Common myeloid progenitor, CD34-positive (primary cell): ENCODE data around the gene HGF.

Experiments used
- CTCF ChIA-PET: fragments of 350-600 bp; sonication (Branson Sonifier 250); formaldehyde crosslinking; loops from one replicate; lab custom pipeline; 2021; ENCODE audit warnings: antibody characterized with exemption; lab: Charles Lee
- POLR2A ChIA-PET: fragments of 350-600 bp; sonication (Branson Sonifier 250); formaldehyde crosslinking; loops from one replicate; lab custom pipeline; 2021; ENCODE audit warnings: antibody characterized with exemption; lab: Charles Lee
- DNase-seq, 3 donors: peaks; one replicate each; pipeline versions ENCODE4 v3.0.0 to v3.0.0-alpha.2; 2013
- H3K27ac ChIP-seq, 2 experiments: 1 replicate in 1 of 2; 2 replicates in 1 of 2; pipeline ENCODE4 v1.7.0; 2013; ENCODE audit warnings: inconsistent platforms in 2 of 2, low read length in 2 of 2, mild to moderate bottlenecking in 2 of 2, low read depth in 1 of 2, moderate library complexity in 1 of 2; ENCODE audit not compliant: severe bottlenecking in 2 of 2, insufficient read depth in 1 of 2, poor library complexity in 1 of 2
- H3K27me3 ChIP-seq, 5 experiments: replicated peaks in 2 of 5; 1 replicate in 3 of 5; 2 replicates in 2 of 5; pipeline versions ENCODE4 v1.6.1 to v1.7.0; 2013; ENCODE audit warnings: low read length in 4 of 5, mild to moderate bottlenecking in 2 of 5, moderate library complexity in 2 of 5, inconsistent platforms in 1 of 5; ENCODE audit not compliant: insufficient read depth in 5 of 5, control insufficient read depth in 4 of 5
- H3K36me3 ChIP-seq, 4 experiments: 1 replicate in 2 of 4; 2 replicates in 2 of 4; pipeline versions ENCODE4 v1.6.1 to v1.7.0; 2013; ENCODE audit warnings: low read length in 3 of 4, control low read depth in 1 of 4, mild to moderate bottlenecking in 1 of 4; ENCODE audit not compliant: control insufficient read depth in 4 of 4, insufficient read depth in 4 of 4
- H3K4me1 ChIP-seq, 4 experiments: 1 replicate in 3 of 4; 2 replicates in 1 of 4; pipeline versions ENCODE4 v1.6.1 to v1.7.1; 2013; ENCODE audit warnings: low read length in 3 of 4, mild to moderate bottlenecking in 3 of 4, control low read depth in 1 of 4, inconsistent platforms in 1 of 4, moderate library complexity in 1 of 4; ENCODE audit not compliant: control insufficient read depth in 4 of 4, insufficient read depth in 4 of 4; ENCODE audit errors: control extremely low read depth in 1 of 4
- H3K4me3 ChIP-seq, 7 experiments: 1 replicate in 4 of 7; 2 replicates in 3 of 7; pipeline versions ENCODE4 v1.5.1 to v1.7.0; 2013; ENCODE audit warnings: mild to moderate bottlenecking in 7 of 7, low read length in 6 of 7, moderate library complexity in 6 of 7, inconsistent platforms in 2 of 7, low read depth in 2 of 7, control low read depth in 1 of 7; ENCODE audit not compliant: insufficient read depth in 4 of 7, control insufficient read depth in 1 of 7; ENCODE audit errors: extremely low read depth in 1 of 7
- H3K9me3 ChIP-seq, 5 experiments: 1 replicate in 4 of 5; 2 replicates in 1 of 5; pipeline versions ENCODE4 v1.6.1 to v1.7.1; 2013; ENCODE audit warnings: low read length in 4 of 5, mild to moderate bottlenecking in 2 of 5, inconsistent platforms in 1 of 5, low read depth in 1 of 5, moderate library complexity in 1 of 5; ENCODE audit not compliant: control insufficient read depth in 4 of 5, insufficient read depth in 2 of 5; ENCODE audit errors: control extremely low read depth in 1 of 5
- WGBS: methylation state at CpG from one replicate; pipeline ENCODE4 v1.1.5; 2013; ENCODE audit not compliant: insufficient coverage; 5-methylcytosine and 5-hydroxymethylcytosine counted together

HGF gene

GRCh38 chr7:81662531-81662930, 107.3 kb downstream of the HGF start:
- DNase-seq = no peak
- WGBS = 83% methylated on average over 1 of the region's 1 CpG
- CTCF ChIA-PET = no interaction called here

GRCh38 chr7:81659697-81660395, 110.0 kb downstream of the HGF start:
- Histone ChIP-seq H3K27me3 (no peaks in the 10 kb centered on the region), H3K36me3 (no peaks in the 10 kb centered on the region), H3K4me1 (no peaks in the 10 kb centered on the region), H3K4me3 (no peak overlapping the region), H3K27ac (no peak overlapping the region), H3K9me3 (peaks cover 0 to 2% (median 0%) of the 10 kb centered on the region in 5 experiments)
- CTCF ChIA-PET = no interaction called here
- WGBS = 100% methylated on average over 1 of the region's 3 CpGs
- POLR2A ChIA-PET = no interaction called here
- no peak for DNase-seq

More at GRCh38 chr7:81662531-81662930, 107.3 kb downstream of the HGF start:
- peaks cover 0 to 2% (median 0%) of the 10 kb centered on the region in 5 experiments for H3K9me3 ChIP-seq
- no peak overlapping the region for H3K27ac ChIP-seq
- H3K4me1 ChIP-seq = no peaks in the 10 kb centered on the region
- H3K36me3 ChIP-seq = no peaks in the 10 kb centered on the region
- no peaks in the 10 kb centered on the region for H3K27me3 ChIP-seq
- H3K4me3 ChIP-seq = no peak overlapping the region
- POLR2A ChIA-PET = no interaction called here

- POLR2A ChIA-PET = no interaction called here
- DNase-seq = no peak
- Histone ChIP-seq H3K27me3 (no peaks in the 10 kb centered on the region), H3K4me1 (no peaks in the 10 kb centered on the region), H3K36me3 (no peaks in the 10 kb centered on the region), H3K9me3 (peaks cover 0 to 8% (median 2%) of the 10 kb centered on the region in 5 experiments), H3K4me3 (no peak overlapping the region), H3K27ac (no peak overlapping the region)
- CTCF ChIA-PET = interaction anchor here (1.5 kb wide), 1 partner anchor 157 kb away, joined by 3 read pairs; no protein-coding TSS in a partner anchor
Observed at GRCh38 chr7:81657551-81657950, 112.3 kb downstream of the HGF start.

- ChIA-PET POLR2A (no interaction called here), CTCF (no interaction called here)
- DNase-seq = no peak
- no CpG with 5 or more reads among the region's 1 CpG for WGBS
- H3K27me3 ChIP-seq = no peaks in the 10 kb centered on the region
- H3K36me3 ChIP-seq = no peaks in the 10 kb centered on the region
- H3K27ac ChIP-seq = no peak overlapping the region
- no peaks in the 10 kb centered on the region for H3K4me1 ChIP-seq
- peaks cover 0 to 16% (median 5%) of the 10 kb centered on the region in 5 experiments for H3K9me3 ChIP-seq
- H3K4me3 ChIP-seq = no peak overlapping the region
Observed at GRCh38 chr7:81655271-81655670, 114.6 kb downstream of the HGF start.

GRCh38 chr7:81652225-81652624, 117.6 kb downstream of the HGF start:
- Histone ChIP-seq H3K27me3 (no peaks in the 10 kb centered on the region), H3K36me3 (no peaks in the 10 kb centered on the region), H3K9me3 (peaks cover 0 to 14% (median 5%) of the 10 kb centered on the region in 5 experiments), H3K4me3 (no peak overlapping the region), H3K4me1 (no peaks in the 10 kb centered on the region), H3K27ac (no peak overlapping the region)
- CTCF ChIA-PET = no interaction called here
- DNase-seq = no peak
- POLR2A ChIA-PET = no interaction called here
- no CpG with 5 or more reads among the region's 1 CpG for WGBS
